ENCODE measurements around the gene PGGHG. TPM values are rescaled to one million over a fixed set of nuclear protein-coding genes. Genes with fewer than 3 reads are reported as not detected.

The PGGHG gene
- total and polyA plus RNA-seq, 2 of the 13 experiments (the other 11 are each of a cell fraction or from before 2014, with no cell fraction given) = 5.9 to 14.8 TPM

DNA sequence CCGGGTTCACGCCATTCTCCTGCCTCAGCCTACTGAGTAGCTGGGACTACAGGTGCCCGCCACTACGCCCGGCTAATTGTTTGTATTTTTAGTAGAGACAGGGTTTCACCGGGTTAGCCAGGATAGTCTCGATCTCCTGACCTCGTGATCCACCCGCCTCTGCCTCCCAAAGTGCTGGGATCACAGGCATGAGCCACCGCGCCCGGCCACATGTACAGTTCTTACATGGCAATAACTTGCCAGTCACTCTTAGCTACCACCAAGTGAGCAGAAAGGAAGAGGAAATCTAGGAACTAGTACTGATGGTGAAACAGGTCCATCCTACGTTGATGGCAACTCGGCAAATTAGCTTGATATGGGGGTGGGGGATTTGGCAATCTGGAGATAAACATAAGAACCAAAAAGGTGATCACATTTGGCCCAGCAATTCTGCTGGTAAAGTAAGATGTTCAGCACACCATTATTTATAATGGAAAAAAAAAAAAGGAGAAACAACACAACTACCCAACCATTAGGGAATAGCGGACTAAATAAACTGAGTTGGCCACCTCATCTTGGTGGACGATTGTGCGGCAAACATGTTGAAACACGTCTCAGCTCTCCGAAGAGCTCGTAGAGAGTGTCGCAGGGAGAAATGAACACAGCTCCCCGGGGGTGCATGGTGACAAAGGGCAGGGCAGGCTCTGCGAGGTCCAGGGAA, 5.4 kb upstream of the PGGHG start:
- POLR2A ChIA-PET = no interaction called here
- peak overlapping the region in 1 of 3 experiments; percentile 23; a peak in 1 of 6 replicates for H3K4me3 ChIP-seq (replicated peaks in 1 of 3; ENCODE audit: insufficient read depth in 1 of 3, low read depth in 2 of 3, low read length in 3 of 3)
- no peak overlapping the region for H2AFZ ChIP-seq (ENCODE audit: low read length)
- BruUV-seq (replicated peaks) = no TSS peak
- no peaks in the 10 kb centered on the region for H3K36me3 ChIP-seq (replicated peaks in 1 of 2; ENCODE audit: control insufficient read depth in 1 of 2, insufficient read depth in 2 of 2, low read length in 2 of 2)
- H3K9me3 ChIP-seq (ENCODE audit: low read length) = no peaks in the 10 kb centered on the region
- in situ Hi-C loops (cut with HindIII; ENCODE audit: extremely low pct_ligation_motif_present, low pct_unique_long_range_greater_than_20kb) = no loop called here
- DNase-seq (ENCODE audit: low spot score) = no peak
- H3K27me3 ChIP-seq (ENCODE audit: control insufficient read depth in 1 of 2, insufficient read depth in 2 of 2, low read length in 2 of 2) = peaks cover 12 to 89% of the 10 kb centered on the region in 2 experiments
- H4K20me1 ChIP-seq (ENCODE audit: insufficient read depth, low read length) = no peaks in the 10 kb centered on the region
- H3K4me2 ChIP-seq (ENCODE audit: low read depth, low read length) = no peak overlapping the region
- ATAC-seq = no peak
- H3K4me1 ChIP-seq (ENCODE audit: insufficient read depth, low read length) = peaks cover 32% of the 10 kb centered on the region
- H3K9ac ChIP-seq (ENCODE audit: insufficient read depth, low read depth, low read length) = no peak overlapping the region
- intact Hi-C loops (cut with micrococcal nuclease; ENCODE audit: unreplicated experiment) = no loop called here
- TF ChIP-seq ETV6 (CRISPR knock-in tag; conservative IDR thresholded peaks at IDR 0.05) = no peak
- H3K27ac ChIP-seq (ENCODE audit: extremely low read length, insufficient read depth, low read length) = no peak overlapping the region
- CTCF ChIA-PET (ENCODE audit: low intra/inter-chr PET ratio, low total read pairs) = no interaction called here
- no peaks in the 10 kb centered on the region for H3K79me2 ChIP-seq (ENCODE audit: insufficient read depth, low read length)
- no peak for FAIRE-seq
- 55% methylated on average over 23 of the region's 23 CpGs for WGBS (ENCODE audit: low lambda C conversion rate)

DNA sequence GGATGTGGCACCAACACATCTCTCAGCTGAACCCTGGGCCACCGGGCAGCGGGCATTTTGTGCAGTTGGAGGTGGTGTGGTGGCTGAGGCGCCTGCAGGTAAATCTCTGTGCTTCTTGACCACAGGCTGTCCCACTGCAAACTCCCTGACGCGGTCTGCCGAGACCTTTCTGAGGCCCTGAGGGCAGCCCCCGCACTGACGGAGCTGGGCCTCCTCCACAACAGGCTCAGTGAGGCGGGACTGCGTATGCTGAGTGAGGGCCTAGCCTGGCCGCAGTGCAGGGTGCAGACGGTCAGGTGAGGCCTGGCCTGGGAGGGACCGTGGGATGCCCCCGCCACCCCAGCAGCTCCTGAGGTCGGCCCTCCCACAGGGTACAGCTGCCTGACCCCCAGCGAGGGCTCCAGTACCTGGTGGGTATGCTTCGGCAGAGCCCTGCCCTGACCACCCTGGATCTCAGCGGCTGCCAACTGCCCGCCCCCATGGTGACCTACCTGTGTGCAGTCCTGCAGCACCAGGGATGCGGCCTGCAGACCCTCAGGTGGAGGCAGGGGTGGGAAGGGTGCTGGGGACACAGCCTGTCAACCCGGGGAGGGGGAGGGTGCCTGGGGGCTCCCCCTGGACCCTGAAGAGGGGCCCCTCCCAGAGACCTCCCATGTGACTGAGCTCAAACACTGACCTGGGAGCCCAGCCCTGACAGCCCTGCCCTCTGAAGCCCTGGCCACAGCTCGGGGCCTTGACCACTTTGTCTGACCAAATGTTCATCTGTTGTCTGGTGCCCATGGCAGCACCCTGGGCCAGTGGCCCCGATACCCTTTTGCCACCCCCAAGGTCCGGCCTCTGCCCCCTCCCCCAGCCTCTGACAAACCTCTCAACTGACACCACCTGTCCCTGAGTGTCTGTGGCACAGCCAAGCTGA, 4.6 kb upstream of the PGGHG start:
- Histone ChIP-seq H4K20me1 (ENCODE audit: insufficient read depth, low read length) (no peaks in the 10 kb centered on the region), H3K4me1 (ENCODE audit: insufficient read depth, low read length) (peaks cover 32% of the 10 kb centered on the region), H3K4me3 (replicated peaks in 1 of 3; ENCODE audit: insufficient read depth in 1 of 3, low read depth in 2 of 3, low read length in 3 of 3) (peak overlapping the region in 1 of 3 experiments; percentile 23; a peak in 2 of 6 replicates), H3K27me3 (ENCODE audit: control insufficient read depth in 1 of 2, insufficient read depth in 2 of 2, low read length in 2 of 2) (peaks cover 12 to 86% of the 10 kb centered on the region in 2 experiments), H3K9ac (ENCODE audit: insufficient read depth, low read depth, low read length) (no peak overlapping the region), H3K79me2 (ENCODE audit: insufficient read depth, low read length) (no peaks in the 10 kb centered on the region), H3K4me2 (ENCODE audit: low read depth, low read length) (peak overlapping the region; percentile 32; the same call in 1 of the 2 replicates), H3K9me3 (ENCODE audit: low read length) (no peaks in the 10 kb centered on the region), H3K36me3 (replicated peaks in 1 of 2; ENCODE audit: control insufficient read depth in 1 of 2, insufficient read depth in 2 of 2, low read length in 2 of 2) (no peaks in the 10 kb centered on the region), H2AFZ (ENCODE audit: low read length) (no peak overlapping the region), H3K27ac (ENCODE audit: extremely low read length, insufficient read depth, low read length) (no peak overlapping the region)
- WGBS (ENCODE audit: low lambda C conversion rate) = 47% methylated on average over 5 of the region's 24 CpGs
- no TSS peak for BruUV-seq (replicated peaks)
- CTCF ChIA-PET (ENCODE audit: low intra/inter-chr PET ratio, low total read pairs) = no interaction called here
- no peak for DNase-seq (ENCODE audit: low spot score)
- FAIRE-seq = no peak
- intact Hi-C loops (cut with micrococcal nuclease; ENCODE audit: unreplicated experiment) (no loop called here), in situ Hi-C loops (cut with HindIII; ENCODE audit: extremely low pct_ligation_motif_present, low pct_unique_long_range_greater_than_20kb) (no loop called here)
- ATAC-seq = peak; percentile 21
- POLR2A ChIA-PET = no interaction called here
- TF ChIP-seq KDM2A (CRISPR knock-in tag; IDR thresholded peaks at IDR 0.05; ENCODE audit: borderline replicate concordance, low read depth) (0 out of 2 replicates have a peak, but pooled peaks have one; percentile 26), ZNF326 (CRISPR knock-in tag; IDR thresholded peaks at IDR 0.05; ENCODE audit: borderline replicate concordance) (no peak), KDM5B (CRISPR knock-in tag; IDR thresholded peaks at IDR 0.05; ENCODE audit: borderline replicate concordance) (no peak), ZNF768 (CRISPR knock-in tag; IDR thresholded peaks at IDR 0.05) (0 out of 2 replicates have a peak, but pooled peaks have one; percentile 6), PAXIP1 (CRISPR knock-in tag; conservative IDR thresholded peaks at IDR 0.05) (no peak)
- TF ChIP-seq, protein P1, sequence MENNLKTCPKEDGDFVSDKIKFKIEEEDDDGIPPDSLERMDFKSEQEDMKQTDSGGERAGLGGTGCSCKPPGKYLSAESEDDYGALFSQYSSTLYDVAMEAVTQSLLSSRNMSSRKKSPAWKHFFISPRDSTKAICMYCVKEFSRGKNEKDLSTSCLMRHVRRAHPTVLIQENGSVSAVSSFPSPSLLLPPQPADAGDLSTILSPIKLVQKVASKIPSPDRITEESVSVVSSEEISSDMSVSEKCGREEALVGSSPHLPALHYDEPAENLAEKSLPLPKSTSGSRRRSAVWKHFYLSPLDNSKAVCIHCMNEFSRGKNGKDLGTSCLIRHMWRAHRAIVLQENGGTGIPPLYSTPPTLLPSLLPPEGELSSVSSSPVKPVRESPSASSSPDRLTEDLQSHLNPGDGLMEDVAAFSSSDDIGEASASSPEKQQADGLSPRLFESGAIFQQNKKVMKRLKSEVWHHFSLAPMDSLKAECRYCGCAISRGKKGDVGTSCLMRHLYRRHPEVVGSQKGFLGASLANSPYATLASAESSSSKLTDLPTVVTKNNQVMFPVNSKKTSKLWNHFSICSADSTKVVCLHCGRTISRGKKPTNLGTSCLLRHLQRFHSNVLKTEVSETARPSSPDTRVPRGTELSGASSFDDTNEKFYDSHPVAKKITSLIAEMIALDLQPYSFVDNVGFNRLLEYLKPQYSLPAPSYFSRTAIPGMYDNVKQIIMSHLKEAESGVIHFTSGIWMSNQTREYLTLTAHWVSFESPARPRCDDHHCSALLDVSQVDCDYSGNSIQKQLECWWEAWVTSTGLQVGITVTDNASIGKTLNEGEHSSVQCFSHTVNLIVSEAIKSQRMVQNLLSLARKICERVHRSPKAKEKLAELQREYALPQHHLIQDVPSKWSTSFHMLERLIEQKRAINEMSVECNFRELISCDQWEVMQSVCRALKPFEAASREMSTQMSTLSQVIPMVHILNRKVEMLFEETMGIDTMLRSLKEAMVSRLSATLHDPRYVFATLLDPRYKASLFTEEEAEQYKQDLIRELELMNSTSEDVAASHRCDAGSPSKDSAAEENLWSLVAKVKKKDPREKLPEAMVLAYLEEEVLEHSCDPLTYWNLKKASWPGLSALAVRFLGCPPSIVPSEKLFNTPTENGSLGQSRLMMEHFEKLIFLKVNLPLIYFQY (CRISPR knock-in tag; IDR thresholded peaks at IDR 0.05; ENCODE audit: borderline replicate concordance) = no peak
